Left lung (tissue), 10 donors: Measurements from ENCODE around the gene TTLL5. TPM values are rescaled to one million over a fixed set of nuclear protein-coding genes. Genes with fewer than 3 reads are reported as not detected.

Experiments used
- ATAC-seq: fragments of 200-7000 bp; cut with Tn5 transposase; one replicate; pipeline ENCODE4 v1.9.1; 2020; ENCODE audit warnings: moderate library complexity
- DNase-seq, 4 donors: peaks; one replicate each; pipeline ENCODE4 v3.0.0-alpha.2; 2013 to 2020
- H3K27ac ChIP-seq, 2 donors: fragments of 200-600 bp; sonication (generic) in 1 of 2; one replicate each; pipeline versions ENCODE4 v1.5.0 to v1.8.0; 2020 to 2021
- H3K27me3 ChIP-seq, 2 donors: fragments of 200-600 bp; sonication (generic) in 1 of 2; one replicate each; pipeline versions ENCODE4 v1.5.0 to v1.8.0; 2020 to 2021
- H3K36me3 ChIP-seq, 2 donors: fragments of 200-600 bp; sonication (generic) in 1 of 2; one replicate each; pipeline versions ENCODE4 v1.5.0 to v1.8.0; 2020 to 2021
- H3K4me1 ChIP-seq, 2 donors: fragments of 200-600 bp; one replicate each; pipeline ENCODE4 v1.8.0; 2021
- H3K4me3 ChIP-seq, 2 donors: fragments of 200-600 bp; sonication (generic) in 1 of 2; one replicate each; pipeline versions ENCODE4 v1.5.0 to v1.8.0; 2020 to 2021; ENCODE audit warnings: mild to moderate bottlenecking in 1 of 2
- H3K9me3 ChIP-seq, 2 donors: fragments of 200-600 bp; sonication (generic) in 1 of 2; one replicate each; pipeline versions ENCODE4 v1.5.0 to v1.8.0; 2020 to 2021
- CTCF ChIP-seq, 2 donors: fragments of 200-600 bp; sonication (generic) in 1 of 2; IDR thresholded peaks; one replicate each; pipeline versions ENCODE4 v1.5.0 to v1.8.0; 2021; ENCODE audit warnings: antibody characterized with exemption in 2 of 2
- intact Hi-C, 2 donors: fragments of 100-400 bp; cut with DNase I; formaldehyde crosslinking; loops; one replicate each; pipeline versions ENCODE4 v1.11.2 to v1.14.2; 2022
- polyA plus RNA-seq, 6 donors: library from polyadenylated mRNA; unstranded; fragments of 120-200 nt; gene quantifications; one replicate each; pipeline ENCODE4 v1.2.1, GENCODE V29; 2013; ENCODE audit not compliant: insufficient read length in 6 of 6
- total RNA-seq, 2 donors: library from RNA; stranded (reverse); fragmentation: NEBNext Ultra II Directional; extraction: Animal tissue kit (Norgen Biotek cat#: 25700); gene quantifications; one replicate each; pipeline ENCODE4 v1.2.1, GENCODE V29; 2021
- donor health status: DM: no; HTN: yes; CAD: no.
- donor health status: DM: no; HTN: no; CAD: no.

Gene TTLL5
- total and polyA plus RNA-seq, 8 donors = 30.8 to 46.7 (median 42.1) TPM

GRCh38 chr14:75863221-75863620 lies 202.2 kb downstream of the TTLL5 start:
- no peak for ATAC-seq
- Histone ChIP-seq H3K4me3 (no peak overlapping the region), H3K9me3 (no peaks in the 10 kb centered on the region), H3K36me3 (no peaks in the 10 kb centered on the region), H3K27ac (no peak overlapping the region), H3K4me1 (peaks cover 0 to 11% of the 10 kb centered on the region in 2 donors), H3K27me3 (no peaks in the 10 kb centered on the region)
- TF ChIP-seq CTCF (IDR thresholded peaks at IDR 0.05) = no peak
- no peak for DNase-seq
- intact Hi-C loops = no loop called here

GRCh38 chr14:75864352-75864751 lies 203.3 kb downstream of the TTLL5 start:
- Histone ChIP-seq H3K9me3 (no peaks in the 10 kb centered on the region), H3K4me3 (no peak overlapping the region), H3K27ac (no peak overlapping the region), H3K4me1 (peaks cover 0 to 11% of the 10 kb centered on the region in 2 donors), H3K27me3 (no peaks in the 10 kb centered on the region), H3K36me3 (no peaks in the 10 kb centered on the region)
- no peak for TF ChIP-seq CTCF (IDR thresholded peaks at IDR 0.05)
- ATAC-seq (no peak), DNase-seq (no peak)
- intact Hi-C loops = no loop called here

- no peak for TF ChIP-seq CTCF (IDR thresholded peaks at IDR 0.05)
- Histone ChIP-seq H3K36me3 (no peaks in the 10 kb centered on the region), H3K4me3 (no peak overlapping the region), H3K27ac (peak overlapping the region in 1 of 2 donors; percentile 54), H3K27me3 (no peaks in the 10 kb centered on the region), H3K9me3 (no peaks in the 10 kb centered on the region), H3K4me1 (peaks cover 0 to 11% of the 10 kb centered on the region in 2 donors)
- no peak for DNase-seq
- no peak for ATAC-seq
- intact Hi-C loops = no loop called here
Measured at GRCh38 chr14:75865531-75865930, 204.5 kb downstream of the TTLL5 start.

GRCh38 chr14:75866970-75867369 lies 205.9 kb downstream of the TTLL5 start:
- DNase-seq (no peak), ATAC-seq (no peak)
- intact Hi-C loops = no loop called here
- Histone ChIP-seq H3K4me3 (no peak overlapping the region), H3K27me3 (no peaks in the 10 kb centered on the region), H3K9me3 (no peaks in the 10 kb centered on the region), H3K4me1 (peaks cover 0 to 11% of the 10 kb centered on the region in 2 donors), H3K27ac (no peak overlapping the region), H3K36me3 (no peaks in the 10 kb centered on the region)
- no peak for TF ChIP-seq CTCF (IDR thresholded peaks at IDR 0.05)

- no peak for DNase-seq
Measured at GRCh38 chr14:75871181-75871880, 210.3 kb downstream of the TTLL5 start.

More at GRCh38 chr14:75871181-75871880, 210.3 kb downstream of the TTLL5 start:
- Histone ChIP-seq H3K9me3 (no peaks in the 10 kb centered on the region), H3K4me3 (no peak overlapping the region), H3K27ac (no peak overlapping the region), H3K27me3 (no peaks in the 10 kb centered on the region), H3K4me1 (peaks cover 0 to 6% of the 10 kb centered on the region in 2 donors), H3K36me3 (no peaks in the 10 kb centered on the region)
- intact Hi-C loops = no loop called here
- no peak for ATAC-seq
- TF ChIP-seq CTCF (IDR thresholded peaks at IDR 0.05) = no peak
